Vagina (tissue), 2 donors: ENCODE data around the gene ANKRD22. TPM values are rescaled to one million over a fixed set of nuclear protein-coding genes. Genes with fewer than 3 reads are reported as not detected.

Experiments
- DNase-seq, 2 donors: peaks; one replicate each; pipeline ENCODE4 v3.0.0-alpha.2; 2017; ENCODE audit errors: extremely low spot score in 2 of 2
- H3K27ac ChIP-seq: fragments of 200-600 bp; sonication (generic); one replicate; pipeline ENCODE4 v1.5.1; 2019
- H3K27me3 ChIP-seq: fragments of 200-600 bp; sonication (generic); one replicate; pipeline ENCODE4 v1.5.1; 2019
- H3K36me3 ChIP-seq, 2 donors: fragments of 200-600 bp; sonication (generic); one replicate each; pipeline ENCODE4 v1.5.1; 2017 to 2019
- H3K4me1 ChIP-seq: fragments of 200-600 bp; sonication (generic); one replicate; pipeline ENCODE4 v1.5.1; 2019
- H3K4me3 ChIP-seq, 2 donors: fragments of 200-600 bp; sonication (generic); 1 replicate in 1 of 2; 2 replicates in 1 of 2; pipeline ENCODE4 v1.5.1; 2016 to 2019
- H3K9me3 ChIP-seq: fragments of 200-600 bp; sonication (generic); one replicate; pipeline ENCODE4 v1.5.1; 2019
- POLR2A ChIP-seq, 2 donors: fragments of 450-650 bp; IDR thresholded peaks; one replicate each; pipeline ENCODE4 v1.6.1; 2017; ENCODE audit warnings: antibody characterized with exemption in 2 of 2, mild to moderate bottlenecking in 2 of 2, moderate library complexity in 2 of 2
- POLR2AphosphoS5 ChIP-seq, 2 donors: sonication (generic); formaldehyde crosslinking; IDR thresholded peaks; one replicate each; pipeline ENCODE4 v1.9.0; 2017; ENCODE audit warnings: antibody characterized with exemption in 2 of 2, mild to moderate bottlenecking in 2 of 2, low read depth in 1 of 2; ENCODE audit not compliant: insufficient read depth in 1 of 2
- intact Hi-C: fragments of 100-400 bp; cut with DNase I; formaldehyde crosslinking; loops from one replicate; pipeline ENCODE4 v1.15.1; 2023
- total RNA-seq: library from RNA; depleted of rRNA; stranded (reverse); fragments of >200 nt; gene quantifications from one replicate; pipeline ENCODE4 v1.2.3, GENCODE V29; 2016
- TF ChIP-seq, protein P1 (sequence below), 3 experiments: fragments of 450-650 bp in 2 of 3; fragments of 200-600 bp in 1 of 3; sonication (generic) in 1 of 3; IDR thresholded peaks; one replicate each; pipeline ENCODE4 v1.5.1; 2017 to 2019; ENCODE audit warnings: antibody characterized with exemption in 3 of 3, mild to moderate bottlenecking in 2 of 3, moderate library complexity in 2 of 3

The ANKRD22 gene
- total RNA-seq, 1 donor from 2014 or later, result 4.4 TPM

- H3K4me1 ChIP-seq, result no peaks in the 10 kb centered on the region
- no peaks in the 10 kb centered on the region for H3K27me3 ChIP-seq
- no peaks in the 10 kb centered on the region for H3K36me3 ChIP-seq
- intact Hi-C loops, result no loop called here
- H3K4me3 ChIP-seq, result no peak overlapping the region
- TF ChIP-seq, protein P1, sequence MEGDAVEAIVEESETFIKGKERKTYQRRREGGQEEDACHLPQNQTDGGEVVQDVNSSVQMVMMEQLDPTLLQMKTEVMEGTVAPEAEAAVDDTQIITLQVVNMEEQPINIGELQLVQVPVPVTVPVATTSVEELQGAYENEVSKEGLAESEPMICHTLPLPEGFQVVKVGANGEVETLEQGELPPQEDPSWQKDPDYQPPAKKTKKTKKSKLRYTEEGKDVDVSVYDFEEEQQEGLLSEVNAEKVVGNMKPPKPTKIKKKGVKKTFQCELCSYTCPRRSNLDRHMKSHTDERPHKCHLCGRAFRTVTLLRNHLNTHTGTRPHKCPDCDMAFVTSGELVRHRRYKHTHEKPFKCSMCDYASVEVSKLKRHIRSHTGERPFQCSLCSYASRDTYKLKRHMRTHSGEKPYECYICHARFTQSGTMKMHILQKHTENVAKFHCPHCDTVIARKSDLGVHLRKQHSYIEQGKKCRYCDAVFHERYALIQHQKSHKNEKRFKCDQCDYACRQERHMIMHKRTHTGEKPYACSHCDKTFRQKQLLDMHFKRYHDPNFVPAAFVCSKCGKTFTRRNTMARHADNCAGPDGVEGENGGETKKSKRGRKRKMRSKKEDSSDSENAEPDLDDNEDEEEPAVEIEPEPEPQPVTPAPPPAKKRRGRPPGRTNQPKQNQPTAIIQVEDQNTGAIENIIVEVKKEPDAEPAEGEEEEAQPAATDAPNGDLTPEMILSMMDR (IDR thresholded peaks at IDR 0.05), result peak in 1 of 3 experiments; percentile 15
- TF ChIP-seq POLR2A (IDR thresholded peaks at IDR 0.05), result no peak
- H3K9me3 ChIP-seq, result no peaks in the 10 kb centered on the region
- DNase-seq, result no peak
- H3K27ac ChIP-seq, result no peak overlapping the region
These were observed 13.7 kb upstream of the ANKRD22 start for GRCh38 chr10:88865281-88865876.

DNA sequence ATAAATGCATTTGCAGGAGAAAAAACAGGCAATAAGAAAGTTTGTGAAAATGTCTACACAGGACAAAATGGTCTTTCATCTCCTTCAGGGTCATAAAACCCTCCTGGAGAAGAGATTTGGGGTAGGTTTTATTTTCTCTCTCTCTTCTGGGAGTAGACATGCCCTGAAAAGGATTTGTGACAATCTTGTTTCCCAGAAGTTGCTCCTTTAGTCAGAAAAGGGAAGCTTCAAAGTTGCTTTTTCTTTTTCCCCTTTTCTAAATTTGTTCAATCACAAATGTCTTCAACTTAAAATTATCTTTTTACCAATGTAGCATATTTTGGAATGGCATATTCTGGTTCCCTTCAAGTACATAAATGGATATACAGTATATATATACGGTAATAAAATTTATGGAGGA lies 9.4 kb upstream of the ANKRD22 start:
- Histone ChIP-seq H3K36me3 (no peaks in the 10 kb centered on the region), H3K4me3 (no peak overlapping the region), H3K27me3 (no peaks in the 10 kb centered on the region), H3K27ac (no peak overlapping the region), H3K4me1 (no peaks in the 10 kb centered on the region), H3K9me3 (no peaks in the 10 kb centered on the region)
- intact Hi-C loops, result no loop called here
- no peak for DNase-seq
- TF ChIP-seq POLR2A (IDR thresholded peaks at IDR 0.05), result no peak
- TF ChIP-seq, protein P1 (IDR thresholded peaks at IDR 0.05), result no peak

- Histone ChIP-seq H3K9me3 (no peaks in the 10 kb centered on the region), H3K4me3 (no peak overlapping the region), H3K4me1 (no peaks in the 10 kb centered on the region), H3K27me3 (no peaks in the 10 kb centered on the region), H3K27ac (no peak overlapping the region), H3K36me3 (no peaks in the 10 kb centered on the region)
- intact Hi-C loops, result no loop called here
- TF ChIP-seq POLR2A (IDR thresholded peaks at IDR 0.05) (no peak), POLR2AphosphoS5 (IDR thresholded peaks at IDR 0.05; ENCODE audit: insufficient read depth in 1 of 2, low read depth in 1 of 2) (peak in 1 of 2 donors; percentile 70)
- TF ChIP-seq, protein P1 (IDR thresholded peaks at IDR 0.05), result no peak
- no peak for DNase-seq
These were observed 6.8 kb upstream of the ANKRD22 start for GRCh38 chr10:88858491-88858890.

DNA sequence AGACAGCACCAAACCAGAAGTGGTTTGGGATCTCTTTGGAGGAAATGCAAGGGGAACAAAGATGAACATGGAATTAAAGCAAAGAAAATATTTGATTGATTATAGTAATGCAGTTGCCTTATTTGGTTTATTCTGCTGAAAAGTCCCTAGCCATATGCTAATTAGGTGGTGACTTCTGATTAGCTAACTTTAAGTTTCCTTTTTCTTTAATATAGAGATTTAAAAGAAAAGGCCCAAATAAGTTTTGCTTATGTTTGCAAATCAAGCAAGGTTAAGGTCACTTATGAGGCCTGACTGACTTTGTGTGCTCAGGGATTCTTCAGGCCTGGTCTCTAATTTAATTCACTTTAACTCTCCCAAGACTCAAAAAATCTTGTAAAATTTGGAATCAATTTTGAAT lies 6.2 kb upstream of the ANKRD22 start:
- peaks cover 4% of the 10 kb centered on the region for H3K4me1 ChIP-seq
- no peaks in the 10 kb centered on the region for H3K9me3 ChIP-seq
- DNase-seq, result no peak
- H3K4me3 ChIP-seq, result no peak overlapping the region
- H3K27me3 ChIP-seq, result no peaks in the 10 kb centered on the region
- no peak overlapping the region for H3K27ac ChIP-seq
- no peak for TF ChIP-seq POLR2AphosphoS5 (IDR thresholded peaks at IDR 0.05; ENCODE audit: insufficient read depth in 1 of 2, low read depth in 1 of 2)
- TF ChIP-seq, protein P1 (IDR thresholded peaks at IDR 0.05), result no peak
- TF ChIP-seq POLR2A (IDR thresholded peaks at IDR 0.05), result no peak
- intact Hi-C loops, result no loop called here
- no peaks in the 10 kb centered on the region for H3K36me3 ChIP-seq

GRCh38 chr10:88854684-88855083 lies 3.0 kb upstream of the ANKRD22 start:
- DNase-seq, result no peak
- H3K4me3 ChIP-seq, result no peak overlapping the region
- H3K36me3 ChIP-seq, result no peaks in the 10 kb centered on the region
- no peak for TF ChIP-seq POLR2A (IDR thresholded peaks at IDR 0.05)
- no peak for TF ChIP-seq POLR2AphosphoS5 (IDR thresholded peaks at IDR 0.05; ENCODE audit: insufficient read depth in 1 of 2, low read depth in 1 of 2)
- TF ChIP-seq, protein P1 (IDR thresholded peaks at IDR 0.05), result no peak
- H3K27ac ChIP-seq, result no peak overlapping the region
- H3K4me1 ChIP-seq, result peaks cover 12% of the 10 kb centered on the region
- H3K27me3 ChIP-seq, result no peaks in the 10 kb centered on the region
- H3K9me3 ChIP-seq, result no peaks in the 10 kb centered on the region
- intact Hi-C loops, result no loop called here
